GM21619 (cell line): ENCODE results near the gene CYB5R2.
A peak's percentile ranks its signal among the peaks of the same experiment; 100 is the strongest.
"Not testable (repeated sequence)": the region's sequence is repeated elsewhere in the genome, so short reads cannot be mapped to it uniquely, and the experiment has no call there.

Source experiments
- ATAC-seq: cut with Tn5 transposase; IDR thresholded peaks from one replicate; pipeline ENCODE4 v1.9.1; 2021; ENCODE audit not compliant: unreplicated experiment

The CYB5R2 gene

GRCh38 chr11:7670641-7671040, 2.7 kb downstream of the CYB5R2 start:
- no peak for ATAC-seq

DNA sequence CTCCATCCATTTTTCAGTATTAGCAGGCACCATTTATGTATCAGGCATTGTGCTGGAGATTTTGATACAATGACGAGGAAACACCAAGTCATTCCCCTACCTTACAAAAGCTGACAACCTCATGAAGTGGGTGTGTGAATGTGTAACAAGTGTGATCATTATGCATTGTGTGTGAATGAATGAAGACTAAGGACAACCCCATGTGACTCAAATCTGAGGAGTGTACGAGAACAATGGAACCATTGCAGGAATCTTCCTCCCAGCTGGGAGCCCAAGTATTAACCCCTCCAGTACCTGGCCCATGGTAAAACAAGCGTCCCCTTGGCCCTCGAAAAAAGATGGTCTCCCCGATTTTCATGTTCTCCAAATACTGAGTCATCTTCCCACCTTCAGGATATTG, 4.4 kb downstream of the CYB5R2 start:
- ATAC-seq = no peak

DNA sequence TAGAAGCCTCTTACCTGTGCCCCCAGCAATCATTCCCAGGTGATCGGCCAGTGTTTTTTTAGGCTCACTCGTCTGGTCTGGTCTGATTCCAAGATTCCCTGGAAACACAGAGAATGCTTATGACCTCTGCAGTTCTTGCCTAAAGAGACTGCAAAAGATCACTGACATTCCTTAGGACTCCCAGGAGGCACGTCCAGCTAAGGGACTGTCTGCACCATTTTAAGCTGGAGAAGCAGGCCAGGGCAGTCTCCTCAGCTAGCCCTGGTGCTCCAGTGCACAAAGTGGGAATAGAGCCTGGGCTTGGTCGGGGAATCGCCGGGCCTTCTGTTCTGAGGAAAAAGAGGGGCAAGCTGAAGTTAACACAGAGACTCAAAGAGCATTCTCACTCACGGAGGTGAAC, 4.8 kb downstream of the CYB5R2 start:
- ATAC-seq = no peak

GRCh38 chr11:7667460-7667859, 5.8 kb downstream of the CYB5R2 start:
- no peak for ATAC-seq

GRCh38 chr11:7666292-7666866, 6.9 kb downstream of the CYB5R2 start:
- ATAC-seq = no peak

DNA sequence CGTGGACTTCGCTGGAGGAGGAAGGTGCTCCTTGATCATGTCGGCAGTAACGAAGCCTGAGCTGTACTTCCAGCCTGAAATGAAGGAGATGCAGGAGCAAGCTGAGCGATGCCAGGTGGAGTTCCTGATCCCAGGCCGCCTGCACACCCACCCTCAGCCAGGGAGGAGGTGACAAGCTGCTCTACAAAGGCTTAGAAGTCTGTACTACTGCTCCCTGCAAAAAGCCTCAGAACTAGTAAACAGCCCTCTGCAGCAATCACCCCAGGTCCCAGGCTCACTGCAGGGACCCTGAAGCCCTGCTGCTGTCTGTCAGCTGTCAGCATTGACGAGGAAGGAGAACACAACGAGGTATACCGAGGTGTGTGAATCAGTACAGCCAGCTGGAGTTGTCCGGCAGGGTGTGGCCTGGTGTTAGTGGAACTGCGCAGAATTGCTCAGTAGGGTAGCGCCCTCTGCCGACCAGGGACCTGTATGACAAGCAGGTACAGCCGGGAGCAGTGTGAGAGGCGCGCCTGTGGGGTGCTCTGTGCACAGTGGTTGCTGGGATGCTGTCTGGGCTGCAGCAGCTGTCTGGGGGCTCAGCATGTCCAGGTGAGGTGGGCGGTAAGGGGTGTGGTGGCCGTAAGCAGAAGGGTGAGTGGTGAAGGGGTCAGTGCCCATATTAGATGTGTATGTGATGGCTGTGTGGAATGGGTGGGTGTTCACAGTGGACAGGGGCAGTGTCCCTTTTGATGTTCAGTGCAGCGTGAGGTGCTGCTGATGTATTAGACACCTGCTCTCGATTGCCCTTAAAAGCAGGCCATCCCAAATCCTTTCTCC, 7.6 kb downstream of the CYB5R2 start:
- peak; percentile 99 for ATAC-seq

DNA sequence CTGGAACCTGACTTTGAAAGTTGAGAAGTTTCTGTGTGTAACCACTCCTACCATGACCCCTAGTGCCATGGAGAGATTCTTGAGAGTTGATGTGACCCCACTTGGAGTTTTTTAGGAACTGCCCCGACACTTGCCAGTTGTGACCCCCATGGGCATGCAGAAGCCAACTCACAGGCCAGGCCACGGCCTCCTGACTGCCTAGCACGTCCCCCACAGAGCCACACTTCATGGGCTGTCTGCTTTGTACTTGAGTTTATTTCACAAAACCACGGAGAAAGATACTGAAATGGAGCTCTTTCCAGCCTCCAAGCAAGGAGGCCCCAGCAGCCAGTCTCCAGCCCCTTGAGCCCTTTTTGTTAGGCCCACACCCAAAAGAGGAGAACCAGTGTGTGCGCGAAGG, 8.4 kb downstream of the CYB5R2 start:
- ATAC-seq = no peak

DNA sequence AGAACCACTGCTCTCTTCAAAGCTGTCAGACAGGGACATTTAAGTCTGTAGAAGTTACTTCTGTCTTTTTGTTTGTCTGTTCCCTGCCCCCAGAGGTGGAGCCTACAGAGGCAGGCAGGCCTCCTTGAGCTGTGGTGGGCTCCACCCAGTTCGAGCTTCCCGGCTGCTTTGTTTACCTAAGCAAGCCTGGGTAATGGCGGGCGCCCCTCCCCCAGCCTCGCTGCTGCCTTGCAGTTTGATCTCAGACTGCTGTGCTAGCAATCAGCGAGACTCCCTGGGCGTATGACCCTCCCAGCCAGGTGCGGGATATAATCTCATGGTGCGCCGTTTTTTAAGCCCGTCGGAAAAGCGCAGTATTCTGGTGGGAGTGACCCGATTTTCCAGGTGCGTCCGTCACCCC, 9.8 kb downstream of the CYB5R2 start:
- not testable (repeated sequence) for ATAC-seq

DNA sequence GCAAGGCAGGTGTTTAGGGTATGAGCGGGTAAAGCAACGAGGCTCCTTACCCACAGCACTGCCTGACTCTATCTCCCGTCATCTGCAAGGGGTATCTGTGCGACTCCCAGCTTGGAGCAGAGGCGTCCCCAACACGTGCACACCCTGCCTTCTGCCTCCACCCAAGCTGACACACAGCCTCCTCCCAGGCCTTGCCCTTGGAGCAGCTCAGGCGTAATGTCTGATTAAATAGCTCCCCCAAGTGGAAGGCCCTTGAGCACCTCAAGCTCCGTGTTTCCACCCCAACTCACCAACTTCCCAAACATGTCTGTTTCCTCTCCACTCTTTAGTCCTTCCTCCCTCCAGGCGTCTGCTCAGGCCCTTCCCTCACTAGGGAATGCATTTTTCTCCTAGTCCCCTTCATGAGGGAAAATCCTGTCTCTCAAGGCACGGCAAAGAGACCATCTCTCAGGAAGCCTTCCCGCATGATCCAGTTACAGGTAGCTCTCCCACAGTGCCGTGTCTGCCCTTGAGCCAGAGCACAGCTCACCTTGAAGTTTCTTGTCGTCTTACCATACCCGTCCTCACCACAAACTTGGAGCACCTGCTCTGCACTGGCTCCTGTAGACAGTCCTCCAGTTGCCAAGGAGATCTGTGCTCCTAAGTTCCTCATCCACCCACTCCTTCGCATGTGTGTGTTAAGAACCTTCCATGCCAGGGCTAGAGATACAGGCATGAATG, 15.8 kb downstream of the CYB5R2 start:
- no peak for ATAC-seq

DNA sequence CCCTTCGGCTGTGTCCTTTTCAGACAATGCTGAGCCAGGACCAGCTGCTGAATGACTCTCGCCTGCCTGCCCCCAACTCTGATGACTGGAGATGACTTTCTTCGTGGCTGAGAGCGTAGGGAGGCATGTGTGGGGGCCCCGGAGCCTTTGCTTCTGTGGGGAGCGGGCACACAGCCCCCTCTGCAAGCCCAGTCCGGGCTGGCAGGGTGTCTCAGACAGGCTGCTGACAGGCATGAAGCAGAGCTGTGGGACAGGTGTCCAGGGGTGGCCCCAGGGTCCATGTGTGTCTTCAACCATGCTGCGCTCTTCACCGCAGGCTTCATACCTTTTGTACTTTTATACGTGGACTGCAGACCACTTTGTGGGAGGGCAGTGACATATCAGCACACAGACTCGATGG, 16.6 kb downstream of the CYB5R2 start:
- ATAC-seq = no peak

DNA sequence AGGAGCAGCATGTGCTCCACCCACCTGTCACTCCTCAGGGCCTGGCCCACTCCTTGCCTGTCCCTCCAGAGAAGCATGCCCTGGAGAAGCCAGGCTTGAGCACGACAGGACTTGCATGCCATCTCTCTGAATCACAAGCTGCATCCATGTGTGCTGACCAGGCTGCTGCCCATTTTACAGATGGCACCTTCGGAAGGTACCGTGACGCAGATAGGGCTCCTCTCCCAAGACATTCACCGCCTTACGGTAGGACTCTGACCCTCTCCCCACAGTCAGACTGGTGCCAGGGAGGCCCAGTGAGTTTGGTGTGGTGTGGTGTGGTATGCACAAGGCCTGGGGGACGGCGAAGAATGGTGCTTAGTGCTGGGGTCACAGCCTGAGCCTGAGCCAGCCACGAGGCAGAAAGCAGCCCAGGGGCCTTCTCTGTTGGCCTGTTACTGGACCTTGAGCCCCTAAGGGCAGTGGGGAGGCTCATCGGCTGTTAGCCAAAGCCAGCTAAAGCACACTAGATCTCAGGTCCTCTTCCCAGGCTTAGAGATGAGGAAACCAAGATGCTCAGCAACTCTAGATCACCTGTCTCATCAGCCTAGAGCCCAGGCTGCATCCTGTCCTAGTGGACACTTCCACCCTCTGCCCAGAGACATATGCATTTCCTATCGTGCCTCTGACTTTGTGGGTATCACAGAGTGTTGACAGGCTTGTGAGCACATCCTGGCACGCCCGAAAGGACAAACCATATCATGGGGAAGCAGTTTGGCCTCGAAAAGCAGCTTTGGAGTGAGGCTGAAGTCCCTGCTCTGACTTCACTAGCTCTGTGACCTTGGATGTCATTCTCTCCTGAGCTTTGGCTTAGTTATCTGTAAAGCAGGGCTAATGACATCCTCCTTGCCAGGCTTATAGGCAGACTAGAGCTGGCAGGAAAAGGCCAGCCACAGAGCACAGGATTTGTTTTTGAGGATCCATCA, 17.8 kb downstream of the CYB5R2 start:
- no peak for ATAC-seq

GRCh38 chr11:7654195-7654705, 19.1 kb downstream of the CYB5R2 start:
- ATAC-seq = no peak

DNA sequence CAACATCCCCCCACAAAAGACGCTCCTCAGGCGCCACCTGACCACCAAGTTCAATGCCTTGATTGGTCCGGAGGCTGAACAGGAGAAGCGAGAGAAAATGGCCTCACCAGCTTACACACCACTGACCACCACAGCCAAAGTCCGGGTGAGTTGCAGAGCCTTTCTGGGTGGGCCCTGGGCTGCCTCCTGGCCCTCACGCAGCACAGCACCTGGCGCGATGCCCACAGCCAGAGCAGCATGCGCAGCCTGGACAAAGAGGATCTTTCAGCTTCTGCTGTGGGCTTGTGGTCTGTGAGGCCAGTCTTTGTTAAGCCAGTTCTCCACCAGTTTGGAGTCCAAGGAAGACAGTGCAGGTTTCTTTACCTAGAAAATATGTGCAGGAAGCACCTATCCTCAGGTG, 21.6 kb downstream of the CYB5R2 start:
- no peak for ATAC-seq

DNA sequence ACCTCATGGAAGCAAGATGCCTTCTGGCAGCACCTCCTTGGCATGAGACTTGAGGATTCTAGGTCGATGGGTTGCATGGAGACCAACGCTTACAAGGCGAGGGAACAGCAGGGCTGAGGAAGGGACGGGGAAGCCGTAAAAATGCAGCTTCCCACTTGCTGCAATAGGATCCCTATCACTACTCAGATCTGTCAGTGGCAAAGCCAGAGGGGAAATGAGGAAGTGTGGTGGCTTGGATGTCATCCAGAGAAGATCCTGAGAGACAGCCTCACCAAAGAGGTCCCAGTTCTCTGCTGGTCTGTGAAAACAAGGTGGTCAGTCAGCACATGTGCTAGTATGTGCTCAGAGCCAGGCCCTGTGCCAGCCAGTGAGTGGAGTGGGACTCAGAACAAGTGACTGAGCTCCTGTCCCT, 22.2 kb downstream of the CYB5R2 start:
- ATAC-seq = no peak

DNA sequence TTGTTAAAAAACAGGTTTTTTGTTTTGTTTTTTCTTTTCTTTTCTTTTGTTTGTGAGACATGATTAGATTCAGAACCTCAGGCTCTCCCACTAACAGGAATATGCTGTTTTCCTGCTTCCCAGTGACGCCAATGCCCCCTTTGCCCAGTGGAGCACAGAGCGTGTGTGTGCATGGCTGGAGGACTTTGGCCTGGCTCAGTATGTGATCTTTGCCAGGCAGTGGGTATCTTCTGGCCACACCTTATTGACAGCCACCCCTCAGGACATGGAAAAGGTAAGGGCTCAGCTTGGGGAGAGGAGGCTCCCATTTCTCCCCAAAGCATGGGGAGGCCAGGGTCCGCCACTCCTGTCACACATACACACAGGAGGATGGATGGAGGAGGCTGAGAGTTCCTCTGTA, 25.0 kb downstream of the CYB5R2 start:
- no peak for ATAC-seq

DNA sequence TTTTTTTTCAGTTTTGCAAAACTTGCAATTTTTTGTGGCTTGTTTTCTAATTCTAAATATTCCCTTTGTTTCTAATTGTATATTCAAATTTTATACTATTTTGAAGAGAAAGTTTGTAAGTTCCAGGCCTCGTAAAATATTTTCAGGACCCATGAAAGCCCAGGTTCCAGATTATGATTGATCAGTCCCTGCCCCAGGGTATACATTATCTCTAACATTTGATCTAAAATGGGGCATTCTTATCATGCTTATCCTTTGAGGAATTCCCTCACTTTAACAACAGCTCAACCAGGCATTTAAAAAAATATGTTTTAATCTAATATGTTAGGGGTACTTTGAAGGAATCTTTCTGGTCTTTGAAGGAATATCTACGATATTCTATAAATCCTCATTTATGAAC, 26.4 kb downstream of the CYB5R2 start:
- ATAC-seq = no peak

DNA sequence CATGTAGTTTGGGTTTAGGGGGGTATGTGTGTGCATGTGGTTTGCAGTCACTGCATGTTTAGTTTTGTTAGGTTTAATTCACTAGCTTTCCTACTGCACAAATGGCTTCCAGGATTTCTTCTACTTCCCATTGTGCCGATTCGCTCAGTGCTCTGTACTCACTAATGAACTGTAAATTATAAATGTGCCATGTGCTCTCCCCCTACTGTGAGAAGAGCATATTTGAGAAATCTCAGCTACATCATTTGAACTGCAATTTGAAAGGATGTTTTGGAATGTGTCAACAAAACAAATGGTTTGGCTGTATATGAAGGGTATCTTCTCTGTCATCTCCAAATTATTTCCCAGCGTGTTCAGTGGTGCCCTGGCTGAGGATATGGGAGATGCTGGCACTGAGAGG, 28.1 kb downstream of the CYB5R2 start:
- no peak for ATAC-seq

DNA sequence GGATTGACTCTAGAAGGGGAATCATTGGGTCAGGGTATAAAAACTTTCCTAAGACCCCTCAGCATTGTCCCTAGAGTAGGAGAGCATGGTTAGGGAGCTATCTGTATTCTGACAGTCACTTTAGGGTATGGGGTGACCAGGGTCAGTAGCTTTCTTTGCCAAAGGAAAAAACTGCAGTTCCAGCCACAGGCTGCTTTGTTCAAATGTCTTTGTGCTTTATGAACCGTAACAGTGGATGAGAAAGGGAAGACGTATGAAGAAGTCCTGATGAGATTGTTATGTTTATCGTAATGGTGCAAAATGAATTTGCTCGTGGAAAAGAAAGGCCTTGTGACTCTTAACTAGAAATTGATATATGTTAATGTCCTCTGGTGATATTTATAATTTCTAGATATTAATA, 30.0 kb downstream of the CYB5R2 start:
- ATAC-seq = no peak

DNA sequence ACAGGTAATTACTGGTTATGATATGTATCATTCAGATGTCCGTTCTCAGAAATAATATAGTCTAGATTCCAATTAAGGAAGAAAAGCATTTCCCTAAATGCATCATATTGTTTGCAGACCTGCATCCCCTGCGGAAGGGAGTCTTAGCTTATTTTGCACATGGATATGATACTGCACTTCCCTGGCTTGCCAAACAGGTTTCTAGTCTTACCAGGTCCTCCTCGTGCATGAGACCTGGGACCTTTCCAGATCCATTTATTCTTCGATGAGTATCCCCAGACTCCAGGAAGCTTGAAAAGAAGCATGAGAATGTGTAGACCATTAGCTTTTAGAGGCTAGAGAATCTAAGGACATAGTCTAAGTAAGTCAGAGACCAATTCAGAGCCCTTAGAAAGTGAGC, 30.6 kb downstream of the CYB5R2 start:
- no peak for ATAC-seq

DNA sequence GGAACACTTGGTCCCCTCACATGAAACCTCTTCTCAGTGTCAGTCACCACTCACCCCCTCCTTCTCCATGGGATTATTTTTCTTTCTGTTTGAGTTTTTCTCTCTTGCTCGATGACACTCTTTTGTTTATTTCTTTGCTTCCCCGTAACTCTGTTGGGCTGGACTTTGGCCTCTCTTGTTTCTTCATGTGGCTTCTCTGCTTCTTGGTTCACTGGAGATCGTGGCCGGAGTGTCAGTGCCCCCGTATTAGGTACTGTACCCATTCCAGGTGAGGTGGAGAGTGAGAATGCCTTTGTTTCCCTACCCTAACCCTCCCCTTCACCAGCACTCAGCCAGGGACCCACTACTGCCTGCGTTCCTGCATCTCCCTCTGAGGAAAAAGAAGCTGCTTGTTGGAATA, 32.5 kb downstream of the CYB5R2 start:
- ATAC-seq = no peak

DNA sequence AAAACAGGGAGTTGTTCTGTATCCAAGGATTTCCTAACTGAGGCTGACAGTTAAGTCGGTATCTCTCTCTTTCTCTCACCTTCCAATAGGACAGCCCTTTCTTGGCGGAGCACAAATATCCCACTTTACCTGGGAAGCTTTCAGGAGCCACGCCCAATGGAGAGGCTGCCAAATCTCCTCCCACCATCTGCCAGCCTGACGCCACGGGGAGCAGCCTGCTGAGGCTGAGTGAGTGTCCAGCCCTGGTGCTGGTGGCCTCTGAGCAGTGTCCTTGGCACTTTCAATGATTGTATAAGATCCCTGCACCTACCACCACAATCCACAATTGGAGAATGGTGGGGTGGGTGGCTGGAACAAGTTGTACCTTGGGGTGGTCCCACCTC, 33.7 kb downstream of the CYB5R2 start:
- ATAC-seq = no peak
